ENCODE results near the gene FAM13C.

FAM13C gene

DNA sequence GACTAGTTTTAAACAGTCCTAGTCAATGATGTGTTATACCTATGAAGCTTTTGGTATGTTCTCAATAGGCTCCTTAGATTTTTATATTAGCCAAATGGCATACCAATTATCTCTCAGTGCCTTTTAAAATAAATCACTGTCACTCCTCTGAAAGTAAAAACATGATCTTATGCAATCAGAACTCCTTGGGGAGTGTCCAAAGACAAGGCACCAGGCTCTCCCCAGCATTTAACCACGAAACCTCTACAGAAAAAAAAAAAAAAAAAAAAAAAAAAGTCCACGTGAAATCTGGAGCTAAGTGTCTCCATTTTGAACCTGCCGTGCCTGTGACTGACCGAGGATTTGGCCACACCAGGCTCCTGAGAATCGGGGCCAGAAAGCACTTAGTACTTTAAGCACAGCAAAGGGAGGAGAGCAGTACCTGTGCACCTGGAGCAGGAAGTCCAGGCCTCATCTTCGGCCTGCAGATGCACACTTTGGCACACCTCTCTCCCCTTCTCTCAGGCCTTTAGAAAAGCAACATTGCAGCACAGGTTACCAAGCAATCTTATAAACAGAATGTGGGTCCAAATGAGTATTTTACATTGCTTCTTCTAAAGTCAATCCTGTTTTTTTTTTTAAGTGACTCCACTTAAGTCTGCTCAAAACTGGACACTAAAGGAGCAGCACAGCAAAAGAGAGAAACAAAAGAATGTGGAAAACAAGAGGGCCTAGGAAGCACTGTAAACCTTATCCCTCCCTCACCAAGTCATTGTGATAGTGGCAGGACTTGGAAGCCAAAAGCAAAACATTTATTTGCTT, 1.5 kb downstream of the FAM13C start:
- DNase-seq, result no peak

DNA sequence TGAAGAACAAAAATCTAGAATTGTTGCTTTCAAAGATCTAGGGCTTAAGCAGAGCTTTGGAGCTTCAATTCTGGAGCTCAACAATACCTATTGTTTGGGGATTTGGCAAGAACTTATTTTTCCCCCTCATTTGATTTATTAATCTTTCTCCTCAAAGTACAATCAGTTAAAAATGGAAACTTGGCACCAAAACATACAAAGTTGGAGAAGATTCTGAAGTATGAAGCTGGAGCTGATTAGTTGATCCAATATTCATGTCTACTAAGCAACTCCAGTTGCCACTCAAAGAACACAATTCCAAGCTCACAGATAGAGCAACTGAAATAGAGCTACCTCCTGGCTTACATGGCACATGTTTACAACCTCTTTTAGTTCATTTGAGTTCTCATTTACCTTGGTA, 3.8 kb downstream of the FAM13C start:
- no peak for DNase-seq

DNA sequence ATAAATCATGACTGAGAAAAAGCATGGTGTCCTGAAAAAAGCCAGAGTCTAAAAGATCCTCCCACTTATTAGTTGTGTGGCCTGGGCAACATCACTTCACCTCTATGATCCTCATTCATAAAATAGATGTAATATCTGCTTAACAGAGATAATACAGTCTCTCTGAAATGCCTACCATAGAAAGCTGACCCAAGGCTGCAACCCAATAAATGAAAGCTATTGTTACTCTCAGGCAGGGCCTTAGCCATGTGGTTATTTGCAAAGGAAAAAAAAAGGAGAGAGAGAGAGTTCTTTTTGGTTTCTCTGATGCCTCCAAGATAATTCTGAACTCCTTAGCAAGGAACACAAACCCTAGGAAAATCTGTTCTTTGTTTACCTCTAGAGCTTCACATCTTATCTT, 7.9 kb downstream of the FAM13C start:
- DNase-seq, result no peak

DNA sequence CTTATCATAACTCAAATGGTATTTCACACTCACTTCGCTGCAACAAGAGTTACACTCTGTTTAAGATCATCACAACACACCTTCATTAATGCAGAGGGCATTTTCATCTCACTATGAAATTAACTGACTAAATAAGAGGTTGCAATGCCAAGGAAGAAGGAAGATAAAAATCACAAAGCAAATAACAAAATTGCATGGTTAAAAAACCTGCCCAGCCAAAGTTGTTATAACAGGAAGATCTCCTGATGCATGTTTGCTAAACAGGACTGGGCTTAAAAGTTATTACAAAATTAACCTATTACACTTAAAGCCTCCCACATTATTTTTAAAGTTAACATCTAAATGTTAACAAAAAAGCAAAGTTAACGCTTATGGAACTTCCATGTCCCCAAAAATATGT, 11.8 kb downstream of the FAM13C start:
- no peak for DNase-seq

DNA sequence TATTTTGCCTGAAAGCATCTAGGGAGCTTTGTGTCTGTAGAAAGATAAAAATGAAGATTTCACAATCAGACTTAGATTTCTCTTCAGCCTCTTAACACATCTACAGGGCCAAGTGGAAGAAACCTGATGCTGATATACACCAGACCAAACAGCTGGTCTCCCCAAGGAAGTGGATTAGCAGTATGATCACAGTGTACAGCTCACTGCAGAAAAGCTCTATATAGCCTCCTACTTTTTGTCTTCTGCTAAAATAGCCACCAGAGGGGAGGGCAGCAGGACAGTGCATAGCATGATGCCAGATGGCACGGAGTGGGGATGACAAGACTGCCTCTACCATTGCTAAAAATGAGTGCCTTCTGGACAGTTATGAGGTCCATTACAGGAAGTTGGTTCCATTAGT, 16.0 kb downstream of the FAM13C start:
- no peak for DNase-seq

DNA sequence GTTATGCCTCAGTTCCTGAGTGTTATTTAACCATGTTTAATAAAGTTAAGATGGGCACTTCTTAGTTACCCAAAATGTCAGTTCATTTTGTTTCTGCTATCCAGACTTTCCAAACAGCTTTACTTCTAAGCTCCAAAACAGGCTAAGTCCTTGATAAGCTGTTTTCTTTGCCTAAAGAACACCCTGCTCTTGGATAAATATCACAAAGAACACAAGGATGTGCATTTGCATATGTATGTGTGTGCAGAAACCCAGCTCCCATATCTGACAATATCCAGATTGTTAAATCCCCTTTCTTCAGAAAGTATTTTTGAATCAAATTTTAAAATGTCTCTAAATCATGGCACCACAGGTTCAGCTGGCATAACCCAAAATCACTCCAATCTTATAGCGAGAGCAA, 19.6 kb downstream of the FAM13C start:
- no peak for DNase-seq

DNA sequence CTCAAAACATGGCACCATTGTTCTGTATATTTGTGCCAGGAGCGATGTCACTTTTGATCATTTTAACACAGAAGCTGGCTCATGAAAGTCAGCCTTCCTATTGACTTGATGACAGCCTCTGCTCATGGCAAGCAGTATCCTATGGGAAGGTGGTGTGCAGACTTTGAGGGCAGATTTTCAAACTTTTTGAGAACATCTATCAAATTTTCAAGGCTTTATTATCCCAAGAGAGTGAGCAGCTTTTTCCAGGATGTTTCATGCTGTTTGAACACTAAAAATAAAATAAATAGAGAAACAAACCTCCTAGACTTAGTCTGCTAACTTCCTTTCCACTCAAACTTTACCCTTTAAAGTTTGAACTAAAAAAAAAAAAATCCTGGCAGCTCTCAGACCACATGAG, 20.3 kb downstream of the FAM13C start:
- DNase-seq, result no peak

DNA sequence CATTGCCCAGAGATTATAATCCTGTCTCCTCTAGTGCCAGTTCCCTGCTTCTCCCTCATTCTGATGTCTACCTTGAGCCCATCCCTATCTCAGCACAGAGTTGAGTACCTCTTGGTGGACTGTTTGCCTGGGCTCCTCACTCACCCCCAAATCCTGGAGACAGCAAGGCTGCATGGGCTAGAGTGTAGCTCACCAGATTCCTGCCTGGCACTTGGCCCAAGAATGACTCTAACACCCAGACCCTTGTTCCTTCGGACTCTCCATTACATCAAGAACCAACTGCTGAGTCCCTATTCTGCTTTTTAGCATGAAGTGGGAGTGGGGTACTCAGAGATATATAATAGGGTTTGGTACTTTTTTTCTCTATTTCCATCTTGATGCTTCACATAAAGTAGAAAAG, 22.1 kb downstream of the FAM13C start:
- no peak for DNase-seq

DNA sequence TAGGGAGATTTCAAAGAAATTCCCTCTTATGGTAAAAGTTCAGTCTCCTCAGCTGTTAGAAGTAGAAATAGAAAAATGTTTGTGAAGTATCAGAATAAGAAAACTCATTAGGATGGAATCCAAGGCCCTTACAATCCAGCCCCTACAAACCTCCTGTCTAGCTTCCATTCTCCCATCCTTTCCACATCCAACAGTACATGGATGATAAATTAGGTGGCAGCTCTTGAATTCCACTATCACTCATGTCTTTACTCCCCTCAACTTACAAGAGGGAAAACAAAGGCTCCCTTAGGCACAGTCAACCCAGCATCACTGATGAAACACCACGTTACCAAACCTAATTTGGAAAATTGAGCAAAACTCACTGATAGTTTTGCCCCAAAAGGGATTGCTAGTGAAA, 23.0 kb downstream of the FAM13C start:
- DNase-seq, result no peak

DNA sequence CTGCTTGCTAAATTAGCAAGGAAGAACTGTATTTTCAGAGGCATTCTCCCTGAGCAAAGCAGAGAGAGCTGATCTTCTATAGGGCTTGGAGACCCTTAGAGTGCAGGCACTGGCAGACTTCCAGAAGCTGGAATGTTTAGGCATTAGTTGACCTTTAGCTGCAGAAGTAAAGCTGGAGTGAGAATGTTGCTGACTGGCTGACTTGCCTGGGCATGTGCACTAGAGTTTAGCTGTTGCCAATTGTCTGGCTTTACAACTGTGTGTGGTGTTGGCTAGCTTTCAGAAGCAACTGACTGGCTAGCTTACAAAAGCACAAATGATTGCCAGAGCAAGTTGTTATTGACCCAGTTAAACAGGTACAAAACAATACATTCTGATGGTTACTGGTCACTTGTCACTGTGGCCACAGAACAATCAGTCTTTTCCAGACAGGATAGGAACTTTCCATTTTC, 25.1 kb downstream of the FAM13C start:
- DNase-seq, result no peak

DNA sequence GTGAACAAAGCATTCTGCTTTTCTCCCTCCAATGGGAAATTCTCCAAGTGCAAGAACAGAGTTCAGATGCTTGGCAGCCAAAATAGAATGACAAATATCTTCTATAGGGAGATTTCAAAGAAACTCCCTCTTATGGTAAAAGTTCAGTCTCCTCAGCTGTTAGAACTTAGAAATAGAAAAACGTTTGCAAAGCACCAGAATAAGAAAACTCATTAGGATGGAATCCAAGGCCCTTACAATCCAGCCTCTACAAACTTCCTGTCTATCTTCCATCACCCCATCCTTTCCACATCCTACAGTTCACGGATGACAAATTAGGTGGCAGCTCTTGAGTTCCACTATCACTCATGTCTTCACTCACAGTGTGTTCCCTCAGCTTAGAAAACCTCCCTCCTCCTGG, 25.7 kb downstream of the FAM13C start:
- DNase-seq, result no peak

DNA sequence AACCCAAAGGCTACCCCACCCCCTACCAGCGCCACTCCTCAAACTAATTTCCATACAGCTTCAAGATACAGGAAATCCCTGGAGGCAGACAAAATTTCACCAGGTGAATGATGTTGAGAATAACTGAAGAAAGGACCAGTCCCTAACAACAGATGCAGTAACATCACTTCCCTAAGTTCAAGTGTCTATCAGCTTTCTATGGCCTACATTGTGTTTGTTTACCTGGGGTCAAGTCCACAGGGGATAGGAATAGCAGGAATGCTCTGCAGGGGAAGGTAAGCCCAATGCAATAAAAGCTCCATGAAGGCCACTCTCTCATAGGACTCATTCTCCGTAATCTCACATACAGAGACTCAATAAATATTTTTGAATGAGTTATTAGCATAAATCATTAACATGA, 26.9 kb downstream of the FAM13C start:
- DNase-seq, result no peak

DNA sequence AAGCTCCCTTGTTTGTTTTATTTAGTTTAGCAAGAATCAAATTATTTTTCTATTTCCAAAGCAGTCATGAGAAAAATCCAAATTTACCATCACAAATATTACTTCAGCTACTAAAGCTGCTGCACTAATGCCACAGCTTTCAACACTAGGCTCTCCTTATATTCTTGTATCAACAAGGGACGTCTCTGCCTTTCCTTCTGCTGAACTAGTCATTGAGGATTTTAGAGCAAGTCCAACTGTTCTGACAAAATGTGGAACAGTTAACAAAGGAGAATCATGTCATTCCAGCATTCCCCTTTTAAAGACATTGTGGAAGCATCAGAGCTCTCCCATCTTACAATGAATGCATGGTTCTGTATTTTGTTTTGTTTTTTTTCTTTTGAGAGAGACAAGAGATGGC, 28.6 kb downstream of the FAM13C start:
- no peak for DNase-seq

DNA sequence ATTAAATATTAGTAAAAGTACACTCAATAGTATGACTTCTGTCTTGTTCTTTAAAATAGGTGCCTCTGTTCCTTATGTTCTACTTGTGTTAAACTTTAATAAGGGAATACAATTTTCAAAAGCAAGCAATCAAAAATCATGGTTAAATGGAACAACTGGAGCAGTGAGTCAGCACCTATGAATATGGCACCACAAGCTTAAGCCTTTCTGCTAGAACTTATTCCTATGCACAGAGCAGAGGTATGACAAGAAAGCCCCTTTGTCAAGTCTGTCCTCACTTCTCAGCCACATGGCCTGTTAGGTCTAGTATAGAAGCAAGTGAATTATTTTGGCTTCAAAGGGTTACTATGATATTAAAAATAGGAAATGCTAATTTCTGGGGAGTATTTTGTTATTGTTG, 29.8 kb downstream of the FAM13C start:
- DNase-seq, result no peak

DNA sequence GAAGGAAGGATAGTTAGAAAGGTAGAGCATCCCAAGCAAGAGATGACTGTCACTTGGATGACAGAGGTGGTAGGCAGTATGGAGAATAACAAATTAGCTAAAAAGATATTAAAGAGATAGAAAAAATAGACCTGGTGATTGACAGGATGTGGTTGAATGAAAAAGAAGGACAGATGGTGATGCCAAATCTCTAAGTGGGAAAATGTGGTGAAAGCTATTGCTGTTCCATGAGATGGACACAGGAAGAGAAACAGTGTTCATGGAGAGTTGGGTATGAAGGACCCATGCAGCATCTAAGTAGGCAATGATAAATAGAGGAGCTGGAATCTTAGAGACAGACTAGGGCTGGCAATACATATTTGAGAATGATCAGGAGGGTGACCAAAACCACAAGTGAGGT, 30.7 kb downstream of the FAM13C start:
- DNase-seq, result no peak

DNA sequence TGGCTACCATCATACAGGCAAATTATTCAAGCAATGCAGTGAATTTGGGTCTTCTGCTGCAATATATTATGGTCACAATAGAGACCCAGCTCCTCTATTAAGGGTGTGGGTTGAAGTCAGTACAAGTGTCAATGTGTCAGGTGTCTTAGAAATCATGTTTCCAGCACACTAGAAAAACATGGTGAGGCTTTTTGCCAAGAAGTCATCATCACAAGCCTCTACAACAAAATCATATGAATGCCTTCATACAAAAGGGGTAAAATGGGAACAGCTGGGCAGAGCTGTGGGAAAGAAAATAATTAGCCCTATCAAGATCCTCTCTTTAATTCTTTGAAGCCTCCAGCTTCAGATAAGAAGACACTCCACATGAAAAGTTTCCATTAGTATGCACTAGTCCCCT, 37.2 kb downstream of the FAM13C start:
- no peak for DNase-seq

DNA sequence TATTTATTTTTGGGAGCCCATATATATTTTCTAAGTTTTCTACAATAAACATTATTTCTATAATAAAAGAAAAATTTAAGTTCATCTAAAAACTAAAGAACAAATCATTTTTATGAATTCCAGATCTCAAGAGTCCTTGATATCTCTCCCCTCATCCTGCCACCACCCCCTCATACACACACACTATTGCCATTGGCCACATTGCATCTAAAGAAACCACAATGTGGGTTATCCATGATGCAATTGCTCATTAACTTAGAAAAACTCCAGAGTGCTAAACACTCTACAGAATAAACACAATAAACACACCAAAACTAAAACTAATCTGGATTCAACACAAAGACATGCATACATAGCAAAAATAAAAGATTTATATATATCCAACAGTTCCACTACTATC, 37.8 kb downstream of the FAM13C start:
- DNase-seq, result no peak

DNA sequence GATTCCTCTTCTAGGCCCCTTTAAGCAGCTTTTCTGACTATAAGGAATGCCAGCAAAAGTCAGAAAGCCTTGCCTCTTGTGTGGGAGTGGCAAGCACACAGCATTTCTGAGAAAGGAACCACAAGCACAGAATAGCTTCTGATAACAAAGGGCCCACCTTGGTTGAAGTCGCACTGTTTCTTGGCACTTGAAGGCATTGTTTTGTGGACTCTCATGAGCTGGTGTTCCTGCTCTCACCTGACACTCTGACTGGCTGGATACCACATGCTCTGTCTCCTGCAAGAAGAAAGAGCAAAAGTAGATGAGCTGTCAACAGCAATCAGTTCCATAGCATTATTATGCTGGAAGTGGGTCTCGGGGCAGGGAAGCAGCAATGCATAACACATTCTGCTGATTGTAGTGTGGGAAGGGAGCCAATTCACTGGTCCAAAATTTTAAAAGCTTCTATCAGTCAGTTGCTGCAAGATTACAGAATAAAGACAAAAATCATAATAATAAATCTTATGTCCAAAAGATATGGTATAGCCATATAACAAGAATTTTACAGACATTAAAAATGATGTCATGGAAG, 38.4 kb downstream of the FAM13C start:
- no peak for DNase-seq

DNA sequence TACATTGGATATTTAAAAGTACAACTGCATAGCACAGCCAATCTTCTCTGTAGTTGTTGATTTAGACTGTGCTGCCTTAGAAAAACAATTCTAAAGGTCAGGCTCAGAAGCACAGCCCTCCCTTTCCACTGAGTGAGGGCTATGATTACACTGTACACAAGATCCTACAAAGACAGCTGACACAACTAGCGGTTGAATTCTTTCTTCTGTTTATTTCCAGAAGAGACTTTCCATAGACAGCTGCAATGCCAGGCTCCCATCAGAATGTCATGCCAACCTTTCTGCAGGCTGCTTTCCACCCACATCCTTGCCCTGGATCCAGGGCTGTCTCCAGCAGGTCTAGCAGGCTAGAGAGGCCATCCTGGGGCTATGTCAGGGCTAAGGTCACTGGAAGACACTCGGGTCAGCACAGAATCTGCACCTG, 39.3 kb downstream of the FAM13C start:
- DNase-seq, result no peak

DNA sequence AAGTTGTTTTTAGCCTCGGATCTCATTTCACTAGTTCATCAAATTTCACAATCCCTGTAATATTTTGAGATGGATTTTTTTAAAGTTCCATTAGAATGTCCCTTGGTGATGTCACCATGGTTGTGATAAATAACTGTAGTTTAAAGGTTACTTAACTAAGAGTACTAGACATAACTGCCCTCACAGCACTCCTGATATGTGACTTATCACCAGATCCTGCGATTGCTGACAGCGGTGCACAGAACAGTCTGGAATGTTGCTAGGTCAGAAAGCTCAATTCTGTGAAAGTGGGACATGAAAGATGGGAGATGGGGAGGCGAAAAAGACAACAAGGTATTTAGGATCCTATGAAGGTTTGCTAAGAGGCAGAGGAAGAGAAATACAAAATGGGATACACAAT, 40.2 kb downstream of the FAM13C start:
- no peak for DNase-seq

DNA sequence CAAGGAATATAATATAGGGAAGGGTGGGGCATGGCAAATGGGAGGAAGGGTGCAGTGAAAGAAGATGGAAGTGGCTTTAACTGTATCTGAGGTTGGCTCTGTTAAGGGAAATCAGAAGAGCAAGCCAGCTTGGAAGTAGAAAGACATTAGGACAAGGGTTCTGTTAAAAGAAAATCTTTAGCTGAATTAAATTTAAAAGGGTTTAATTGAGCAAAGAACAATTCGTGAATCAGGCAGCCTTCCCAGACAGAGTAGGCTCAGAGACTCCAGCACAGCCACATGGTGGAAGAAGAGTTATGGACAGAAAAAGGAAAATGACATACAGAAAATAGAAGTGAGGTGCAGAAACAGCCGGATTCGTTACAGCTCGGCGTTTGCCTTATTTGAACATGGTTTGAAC, 42.0 kb downstream of the FAM13C start:
- DNase-seq, result no peak

DNA sequence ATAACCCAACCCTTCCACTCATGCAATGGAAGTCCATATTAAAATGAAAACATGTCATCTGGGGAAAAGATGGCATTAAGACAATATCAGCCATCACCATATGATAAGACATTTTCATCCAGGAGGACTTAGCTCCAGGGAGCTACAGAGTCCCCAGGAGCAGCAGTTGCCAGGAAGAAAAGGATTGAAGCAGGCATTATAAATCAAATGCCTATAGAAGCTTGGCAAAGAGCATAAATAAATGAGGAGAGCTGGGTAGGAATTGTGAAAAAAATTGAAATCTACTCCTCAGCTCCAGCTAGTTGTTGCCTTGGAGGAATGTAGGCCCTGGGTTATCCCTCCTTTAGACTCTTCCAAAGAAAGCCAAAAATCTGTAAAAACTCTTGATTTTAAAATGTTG, 42.5 kb downstream of the FAM13C start:
- no peak for DNase-seq

DNA sequence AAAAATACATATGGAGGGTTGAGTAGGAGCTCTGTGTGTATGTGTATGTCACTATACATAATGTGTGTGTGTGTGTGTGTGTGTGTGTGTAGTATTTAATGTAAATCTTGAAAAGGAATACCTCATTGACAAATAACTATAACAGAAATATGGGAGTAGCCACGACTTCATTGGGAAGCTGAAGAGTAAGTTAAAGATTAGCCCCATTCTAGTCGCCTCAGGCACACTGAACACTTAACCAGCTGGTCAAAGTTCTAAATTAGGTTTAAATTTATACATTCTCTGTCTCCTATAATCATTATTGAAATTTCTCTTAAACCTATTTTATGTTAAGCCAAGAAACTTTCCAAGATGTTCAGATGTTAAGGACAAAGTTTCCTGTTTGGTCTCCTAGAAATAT, 45.3 kb downstream of the FAM13C start:
- DNase-seq, result no peak

DNA sequence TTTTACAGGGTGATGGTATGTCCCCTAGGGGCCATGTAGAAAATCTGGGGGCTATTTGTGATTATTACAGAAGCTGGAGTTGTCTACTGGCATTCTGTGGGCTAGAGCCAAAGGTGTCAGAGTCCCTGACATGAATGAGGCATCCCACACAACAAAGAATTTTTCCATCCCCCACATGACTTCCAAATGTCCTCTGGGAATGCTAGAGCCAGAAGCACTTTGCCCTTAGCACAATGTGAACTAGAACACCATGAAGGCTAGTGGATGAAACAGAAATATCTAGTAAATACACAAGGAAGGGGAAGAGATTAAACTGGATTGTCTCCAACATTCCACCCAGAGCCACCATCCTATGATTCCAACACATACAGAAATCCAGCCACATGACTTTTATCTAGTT, 46.9 kb downstream of the FAM13C start:
- DNase-seq, result no peak

DNA sequence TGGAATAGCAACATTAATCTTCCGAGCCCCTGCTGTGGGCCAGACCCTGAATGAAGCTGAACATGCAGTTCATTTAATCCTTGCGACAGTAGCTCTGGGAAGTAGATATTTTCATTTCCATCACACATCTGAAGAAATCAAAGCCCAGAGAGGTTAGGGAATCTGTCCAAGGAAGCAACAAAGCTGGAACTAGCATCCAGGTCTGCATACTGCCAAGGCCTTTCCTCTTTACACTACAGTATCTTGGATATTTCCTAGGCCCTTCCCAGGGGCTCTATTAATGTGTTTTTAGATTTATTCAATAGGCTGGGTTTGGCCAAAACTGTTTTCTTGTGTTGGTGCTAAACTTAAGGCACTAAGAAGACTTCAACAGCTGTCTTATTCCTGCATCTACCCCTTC, 48.1 kb downstream of the FAM13C start:
- DNase-seq, result no peak

Measured in stimulated activated CD4-positive, alpha-beta T cell treated with anti-CD3 and anti-CD28 coated beads, Interleukin-2, amount 100 ng/mL, for 24 hours (primary cell).